BE2C (cell line): ENCODE data around the gene CLP1.
"Not testable (repeated sequence)": the region's sequence is repeated elsewhere in the genome, so short reads cannot be mapped to it uniquely, and the experiment has no call there.

Experiments used
- DNase-seq: peaks from one replicate; pipeline ENCODE4 v3.0.0-alpha.2; 2020
- H3K27me3 ChIP-seq: fragments of 250-450 bp; sonication (Bioruptor Pico); 2 replicates; pipeline ENCODE4 v1.5.1; 2020; ENCODE audit warnings: mild to moderate bottlenecking
- H3K36me3 ChIP-seq: fragments of 250-450 bp; sonication (Bioruptor Pico); 2 replicates; pipeline ENCODE4 v1.5.1; 2020; ENCODE audit warnings: mild to moderate bottlenecking
- H3K4me1 ChIP-seq: fragments of 250-450 bp; sonication (Bioruptor Pico); 2 replicates; pipeline ENCODE4 v1.5.1; 2020
- H3K4me3 ChIP-seq: 2 replicates; pipeline ENCODE4 v1.5.1; 2011; ENCODE audit warnings: low read depth, low read length
- H3K9me3 ChIP-seq: fragments of 250-450 bp; sonication (Bioruptor Pico); 2 replicates; pipeline ENCODE4 v1.5.1; 2020
- TF ChIP-seq, protein P1 (sequence below): IDR thresholded peaks from 2 replicates; pipeline ENCODE4 v1.5.1; 2012; ENCODE audit warnings: mild to moderate bottlenecking, low read depth, low read length

Gene CLP1

DNA sequence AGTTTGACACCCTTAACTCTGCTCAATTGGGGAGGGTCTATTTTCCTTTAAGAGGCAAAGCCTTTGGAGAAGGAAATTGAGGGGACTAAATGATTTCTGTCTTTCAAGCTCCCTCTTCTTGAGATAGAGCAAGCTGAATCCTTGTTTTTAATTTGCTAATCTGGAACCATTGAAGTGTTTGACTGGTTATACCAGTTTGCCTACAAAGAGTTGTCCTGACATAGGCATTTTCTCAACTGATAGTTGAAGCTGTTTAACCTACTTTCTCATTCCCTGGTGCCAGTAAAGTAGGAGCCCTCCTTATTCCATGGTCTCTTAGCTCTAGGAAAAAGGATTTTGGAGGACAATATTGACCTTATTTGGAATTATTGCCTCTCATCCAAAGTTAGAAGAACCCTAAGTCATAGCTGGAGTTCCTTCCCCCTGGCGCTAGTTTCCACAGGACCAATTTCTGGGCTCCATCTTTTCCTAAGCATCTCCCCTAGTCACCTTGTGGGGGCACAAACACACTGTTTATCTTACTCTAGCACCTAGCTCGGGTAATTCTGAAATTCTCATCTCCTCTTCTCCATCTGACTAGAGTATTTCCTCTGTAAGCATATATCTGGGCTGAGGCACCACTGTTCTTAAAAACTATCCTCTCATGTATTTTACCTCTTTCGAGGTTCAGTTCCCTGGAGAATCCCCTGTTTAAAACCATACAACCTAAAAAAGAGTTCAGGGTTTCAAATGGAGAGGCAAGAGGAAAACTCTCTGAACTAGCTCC is 17.8 kb downstream of the CLP1 start:
- H3K9me3 ChIP-seq = no peaks in the 10 kb centered on the region
- no peak overlapping the region for H3K4me3 ChIP-seq
- H3K4me1 ChIP-seq = no peaks in the 10 kb centered on the region
- no peaks in the 10 kb centered on the region for H3K27me3 ChIP-seq
- H3K36me3 ChIP-seq = peaks cover 13% of the 10 kb centered on the region
- no peak for DNase-seq
- TF ChIP-seq, protein P1, sequence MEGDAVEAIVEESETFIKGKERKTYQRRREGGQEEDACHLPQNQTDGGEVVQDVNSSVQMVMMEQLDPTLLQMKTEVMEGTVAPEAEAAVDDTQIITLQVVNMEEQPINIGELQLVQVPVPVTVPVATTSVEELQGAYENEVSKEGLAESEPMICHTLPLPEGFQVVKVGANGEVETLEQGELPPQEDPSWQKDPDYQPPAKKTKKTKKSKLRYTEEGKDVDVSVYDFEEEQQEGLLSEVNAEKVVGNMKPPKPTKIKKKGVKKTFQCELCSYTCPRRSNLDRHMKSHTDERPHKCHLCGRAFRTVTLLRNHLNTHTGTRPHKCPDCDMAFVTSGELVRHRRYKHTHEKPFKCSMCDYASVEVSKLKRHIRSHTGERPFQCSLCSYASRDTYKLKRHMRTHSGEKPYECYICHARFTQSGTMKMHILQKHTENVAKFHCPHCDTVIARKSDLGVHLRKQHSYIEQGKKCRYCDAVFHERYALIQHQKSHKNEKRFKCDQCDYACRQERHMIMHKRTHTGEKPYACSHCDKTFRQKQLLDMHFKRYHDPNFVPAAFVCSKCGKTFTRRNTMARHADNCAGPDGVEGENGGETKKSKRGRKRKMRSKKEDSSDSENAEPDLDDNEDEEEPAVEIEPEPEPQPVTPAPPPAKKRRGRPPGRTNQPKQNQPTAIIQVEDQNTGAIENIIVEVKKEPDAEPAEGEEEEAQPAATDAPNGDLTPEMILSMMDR = no peak

DNA sequence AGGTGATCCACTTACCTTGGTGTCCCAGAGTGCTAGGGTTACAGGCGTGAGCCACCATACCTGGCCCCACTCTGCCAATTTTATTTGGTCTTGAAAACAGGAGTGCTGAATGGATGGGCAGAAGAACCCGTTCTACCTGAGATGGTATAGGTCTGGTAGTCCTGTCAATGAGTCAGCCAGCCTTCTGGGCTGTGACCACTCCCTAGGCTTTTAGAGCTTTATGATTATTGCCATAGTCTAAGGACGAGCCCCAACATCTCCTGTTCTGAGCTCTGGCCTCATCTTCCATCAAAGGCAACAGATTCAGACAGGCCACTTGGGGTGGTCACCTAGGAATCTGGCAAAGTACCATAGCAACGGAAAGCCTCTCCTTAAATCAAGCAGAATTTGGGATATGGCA is 21.8 kb downstream of the CLP1 start:
- TF ChIP-seq, protein P1 = no peak
- no peak for DNase-seq
- H3K4me3 ChIP-seq = no peak overlapping the region
- no peaks in the 10 kb centered on the region for H3K9me3 ChIP-seq
- no peaks in the 10 kb centered on the region for H3K4me1 ChIP-seq
- no peaks in the 10 kb centered on the region for H3K36me3 ChIP-seq
- no peaks in the 10 kb centered on the region for H3K27me3 ChIP-seq

DNA sequence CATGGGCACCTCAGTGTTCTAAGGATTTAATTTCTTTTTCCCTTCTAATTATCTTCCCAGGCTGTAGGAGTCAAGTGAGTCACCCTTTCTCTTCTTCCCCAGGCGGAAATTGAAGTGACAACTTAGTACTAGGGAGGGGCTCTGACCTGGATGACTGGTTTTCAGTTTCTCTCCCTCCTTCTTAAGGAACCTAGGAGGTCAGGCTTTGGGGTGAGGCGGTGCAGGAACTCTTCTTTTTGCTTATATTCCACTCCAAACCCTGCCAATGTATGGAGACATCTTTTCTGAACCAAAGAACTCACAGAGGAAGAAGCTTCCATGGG is 23.0 kb downstream of the CLP1 start:
- Histone ChIP-seq H3K27me3 (no peaks in the 10 kb centered on the region), H3K9me3 (no peaks in the 10 kb centered on the region), H3K4me3 (no peak overlapping the region), H3K4me1 (no peaks in the 10 kb centered on the region), H3K36me3 (no peaks in the 10 kb centered on the region; the same call in 1 of the 2 replicates)
- no peak for DNase-seq
- TF ChIP-seq, protein P1 = no peak

DNA sequence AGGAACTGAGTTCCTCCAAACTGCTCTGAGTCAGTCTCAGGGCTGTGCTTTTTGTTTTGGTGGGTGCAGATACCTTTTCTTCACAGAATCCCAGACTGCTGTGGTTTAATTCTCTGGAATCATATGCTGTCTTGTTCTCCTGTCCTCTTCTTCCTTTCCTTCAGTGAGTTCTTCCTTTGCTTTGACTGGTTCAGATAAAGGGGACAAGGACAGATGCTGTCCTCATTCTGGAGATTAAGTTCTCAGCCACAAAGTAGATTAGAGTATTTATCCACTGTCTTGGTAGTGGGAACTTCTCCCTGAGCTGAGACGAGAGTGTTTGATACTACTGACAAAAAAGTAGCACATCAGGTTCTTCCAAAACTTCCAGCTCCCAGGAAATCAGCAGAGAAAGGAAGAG is 23.6 kb downstream of the CLP1 start:
- DNase-seq = no peak
- Histone ChIP-seq H3K9me3 (no peaks in the 10 kb centered on the region), H3K36me3 (no peaks in the 10 kb centered on the region; the same call in 1 of the 2 replicates), H3K4me3 (no peak overlapping the region), H3K27me3 (no peaks in the 10 kb centered on the region), H3K4me1 (no peaks in the 10 kb centered on the region)
- TF ChIP-seq, protein P1 = no peak

DNA sequence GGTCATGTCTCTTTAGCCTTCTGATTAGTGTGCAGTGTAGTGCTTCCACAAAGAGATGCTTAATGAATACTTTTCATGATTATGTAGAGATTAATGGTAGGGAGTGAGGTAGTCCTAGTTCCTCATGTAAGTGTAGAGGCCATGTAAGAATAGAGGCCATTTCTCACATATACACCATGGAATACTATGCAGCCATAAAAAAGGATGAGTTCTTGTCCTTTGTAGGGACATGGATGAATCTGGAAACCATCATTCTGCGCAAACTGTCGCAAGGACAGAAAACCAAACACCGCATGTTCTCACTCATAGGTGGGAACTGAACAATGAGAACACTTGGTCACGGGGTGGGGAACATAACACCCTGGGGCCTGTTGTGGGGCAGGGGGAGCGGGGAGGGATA is 32.9 kb downstream of the CLP1 start:
- H3K4me1 ChIP-seq, DNase-seq, H3K4me3 ChIP-seq, H3K9me3 ChIP-seq, H3K27me3 ChIP-seq: not testable (repeated sequence)
- H3K36me3 ChIP-seq = peaks cover 20% of the 10 kb centered on the region

DNA sequence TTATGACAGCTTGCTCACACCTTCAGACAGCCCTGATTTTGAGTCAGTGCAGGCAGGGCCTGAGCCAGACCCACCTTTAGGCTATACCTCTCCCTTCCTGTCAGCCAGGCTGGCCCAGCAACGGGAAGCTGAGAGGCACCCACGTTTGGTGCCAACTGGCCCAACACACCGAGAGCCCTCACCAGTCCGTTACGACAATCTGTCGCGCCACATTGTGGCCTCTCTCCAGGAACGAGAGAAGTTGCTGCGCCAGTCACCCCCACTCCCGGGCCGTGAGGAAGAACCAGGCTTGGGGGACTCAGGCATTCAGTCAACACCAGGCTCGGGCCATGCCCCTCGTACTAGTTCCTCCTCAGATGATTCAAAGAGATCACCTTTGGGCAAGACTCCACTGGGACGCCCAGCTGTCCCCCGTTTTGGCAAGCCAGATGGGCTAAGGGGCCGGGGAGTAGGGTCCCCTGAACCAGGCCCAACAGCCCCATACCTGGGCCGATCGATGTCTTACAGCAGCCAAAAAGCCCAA is 41.3 kb downstream of the CLP1 start:
- TF ChIP-seq, protein P1 = no peak
- Histone ChIP-seq H3K4me3 (no peak overlapping the region), H3K36me3 (peaks cover 12% of the 10 kb centered on the region), H3K9me3 (no peaks in the 10 kb centered on the region), H3K4me1 (no peaks in the 10 kb centered on the region), H3K27me3 (no peaks in the 10 kb centered on the region)
- DNase-seq = no peak

DNA sequence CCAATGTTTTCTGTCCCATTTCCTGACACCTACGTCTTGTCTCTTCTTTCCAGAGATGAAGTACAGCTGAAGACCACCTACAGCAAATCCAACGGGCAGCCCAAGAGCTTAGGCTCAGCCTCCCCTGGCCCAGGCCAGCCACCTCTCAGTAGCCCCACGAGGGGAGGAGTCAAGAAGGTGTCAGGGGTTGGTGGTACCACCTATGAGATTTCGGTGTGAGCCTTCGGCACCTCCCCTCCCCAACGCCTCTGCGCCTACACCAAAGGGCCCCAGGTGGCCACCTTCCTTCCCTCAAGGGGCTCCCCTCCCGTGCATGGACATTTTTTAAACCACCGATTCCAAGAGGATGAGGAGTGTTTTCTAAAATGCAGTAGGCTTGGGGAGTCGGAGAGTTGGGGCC is 42.3 kb downstream of the CLP1 start:
- H3K36me3 ChIP-seq = peaks cover 12% of the 10 kb centered on the region
- no peaks in the 10 kb centered on the region for H3K4me1 ChIP-seq
- no peaks in the 10 kb centered on the region for H3K9me3 ChIP-seq
- no peaks in the 10 kb centered on the region for H3K27me3 ChIP-seq
- no peak overlapping the region for H3K4me3 ChIP-seq
- TF ChIP-seq, protein P1 = no peak
- DNase-seq = no peak
